ENCODE data around the gene ABR.

ABR gene

GRCh38 chr17:1032391-1032790, 147.4 kb downstream of the ABR start:
- H3K4me3 Mint-ChIP-seq, result no peak overlapping the region
- H3K27me3 Mint-ChIP-seq, result no peaks in the 10 kb centered on the region
- H3K36me3 Mint-ChIP-seq (ENCODE audit: insufficient read depth), result peaks cover 3% of the 10 kb centered on the region
- peaks cover 6% of the 10 kb centered on the region for H3K4me1 Mint-ChIP-seq
- no peak overlapping the region for H3K27ac Mint-ChIP-seq (ENCODE audit: low read depth)
- H3K9me3 Mint-ChIP-seq, result no peaks in the 10 kb centered on the region
- ATAC-seq (replicated peaks; ENCODE audit: extremely low read depth, poor library complexity, severe bottlenecking) (no peak), DNase-seq (ENCODE audit: low spot score in 2 of 2) (no peak)

DNA sequence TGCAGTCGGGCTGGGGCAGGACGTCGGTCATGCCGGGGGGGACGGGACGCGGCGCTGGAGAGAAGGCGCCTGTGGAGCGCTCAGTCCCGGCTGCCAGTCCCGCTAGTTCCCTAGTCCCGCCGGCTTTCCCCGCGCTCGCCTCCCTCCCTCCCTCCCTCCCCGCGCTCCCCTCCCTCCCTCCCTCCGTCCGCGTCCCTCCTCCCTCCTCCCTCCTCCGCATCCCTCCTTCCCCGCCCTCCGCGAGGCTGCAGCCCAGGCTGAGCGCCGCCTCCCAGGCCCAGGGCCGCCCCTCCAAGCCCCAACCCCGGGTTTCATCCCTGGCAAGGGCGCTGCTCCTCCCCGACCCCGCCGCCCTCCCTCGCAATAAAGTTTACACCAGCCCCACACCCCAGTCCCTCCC, 148.1 kb downstream of the ABR start:
- H3K9me3 Mint-ChIP-seq, result no peaks in the 10 kb centered on the region
- H3K4me1 Mint-ChIP-seq, result peaks cover 6% of the 10 kb centered on the region
- ATAC-seq (replicated peaks; ENCODE audit: extremely low read depth, poor library complexity, severe bottlenecking) (no peak), DNase-seq (ENCODE audit: low spot score in 2 of 2) (no peak)
- H3K4me3 Mint-ChIP-seq, result no peak overlapping the region
- H3K27ac Mint-ChIP-seq (ENCODE audit: low read depth), result no peak overlapping the region
- H3K27me3 Mint-ChIP-seq, result no peaks in the 10 kb centered on the region
- H3K36me3 Mint-ChIP-seq (ENCODE audit: insufficient read depth), result peaks cover 4% of the 10 kb centered on the region

- no peak for ATAC-seq (replicated peaks; ENCODE audit: extremely low read depth, poor library complexity, severe bottlenecking)
These were observed 148.9 kb downstream of the ABR start for GRCh38 chr17:1030684-1031532.

GRCh38 chr17:1029922-1030644, 149.7 kb downstream of the ABR start:
- no peaks in the 10 kb centered on the region for H3K4me1 Mint-ChIP-seq
- no peak for ATAC-seq (replicated peaks; ENCODE audit: extremely low read depth, poor library complexity, severe bottlenecking)
- H3K9me3 Mint-ChIP-seq, result no peaks in the 10 kb centered on the region
- no peak for DNase-seq (ENCODE audit: low spot score in 2 of 2)
- H3K27me3 Mint-ChIP-seq, result no peaks in the 10 kb centered on the region
- no peak overlapping the region for H3K27ac Mint-ChIP-seq (ENCODE audit: low read depth)
- H3K36me3 Mint-ChIP-seq (ENCODE audit: insufficient read depth), result peaks cover 7% of the 10 kb centered on the region
- no peak overlapping the region for H3K4me3 Mint-ChIP-seq

More at GRCh38 chr17:1030684-1031532, 148.9 kb downstream of the ABR start:
- no peaks in the 10 kb centered on the region for H3K9me3 Mint-ChIP-seq
- H3K36me3 Mint-ChIP-seq (ENCODE audit: insufficient read depth), result peaks cover 3% of the 10 kb centered on the region
- H3K27ac Mint-ChIP-seq (ENCODE audit: low read depth), result no peak overlapping the region
- no peak for DNase-seq (ENCODE audit: low spot score in 2 of 2)
- no peaks in the 10 kb centered on the region for H3K27me3 Mint-ChIP-seq
- no peaks in the 10 kb centered on the region for H3K4me1 Mint-ChIP-seq
- H3K4me3 Mint-ChIP-seq, result no peak overlapping the region

DNA sequence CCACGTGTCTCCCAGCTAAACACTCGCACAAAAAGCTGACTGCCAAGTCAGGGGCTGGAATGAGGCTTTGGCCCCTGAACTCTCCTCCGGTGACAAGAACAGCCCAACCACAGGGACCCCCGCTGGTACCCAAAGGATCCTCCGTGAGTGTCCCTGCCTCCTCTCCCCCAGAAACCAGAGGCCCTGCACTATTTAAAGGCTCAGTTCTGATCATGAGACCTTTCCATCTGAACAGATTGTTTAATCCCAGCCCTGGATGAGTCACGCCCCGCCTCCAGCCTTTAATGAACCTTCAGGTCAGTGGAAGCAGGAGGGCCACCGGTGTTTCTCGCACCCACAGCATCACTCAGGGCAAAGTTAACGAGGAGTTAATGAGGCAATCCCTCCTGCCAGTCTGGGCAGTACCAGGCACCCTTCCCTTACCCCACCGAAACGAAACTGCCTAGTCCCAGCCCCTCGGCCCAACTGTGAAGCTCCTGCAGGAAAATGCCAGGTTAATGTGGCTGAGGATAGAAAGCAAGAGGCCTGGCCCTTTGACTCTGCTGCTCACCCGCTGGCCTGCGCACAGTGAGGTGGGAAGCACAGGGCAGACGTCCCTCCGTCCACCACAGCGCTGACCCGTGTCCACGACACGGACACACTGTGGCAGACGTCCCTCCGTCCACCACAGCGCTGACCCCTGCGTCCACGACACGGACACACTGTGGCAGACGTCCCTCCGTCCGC, 150.4 kb downstream of the ABR start:
- H3K4me1 Mint-ChIP-seq, result no peaks in the 10 kb centered on the region
- H3K4me3 Mint-ChIP-seq, result no peak overlapping the region
- no peak overlapping the region for H3K27ac Mint-ChIP-seq (ENCODE audit: low read depth)
- H3K27me3 Mint-ChIP-seq, result no peaks in the 10 kb centered on the region
- peaks cover 7% of the 10 kb centered on the region for H3K36me3 Mint-ChIP-seq (ENCODE audit: insufficient read depth)
- no peaks in the 10 kb centered on the region for H3K9me3 Mint-ChIP-seq
- DNase-seq (ENCODE audit: low spot score in 2 of 2) (no peak), ATAC-seq (replicated peaks; ENCODE audit: extremely low read depth, poor library complexity, severe bottlenecking) (no peak)

- ATAC-seq (replicated peaks; ENCODE audit: extremely low read depth, poor library complexity, severe bottlenecking), result no peak
These were observed 152.7 kb downstream of the ABR start for GRCh38 chr17:1027044-1027443.

GRCh38 chr17:1026599-1026975, 153.2 kb downstream of the ABR start:
- Mint-ChIP-seq H3K4me1 (no peaks in the 10 kb centered on the region), H3K4me3 (no peak overlapping the region), H3K36me3 (ENCODE audit: insufficient read depth) (peaks cover 9% of the 10 kb centered on the region), H3K9me3 (no peaks in the 10 kb centered on the region), H3K27me3 (no peaks in the 10 kb centered on the region), H3K27ac (ENCODE audit: low read depth) (no peak overlapping the region)
- no peak for DNase-seq (ENCODE audit: low spot score in 2 of 2)
- no peak for ATAC-seq (replicated peaks; ENCODE audit: extremely low read depth, poor library complexity, severe bottlenecking)

More at GRCh38 chr17:1027044-1027443, 152.7 kb downstream of the ABR start:
- Mint-ChIP-seq H3K27me3 (no peaks in the 10 kb centered on the region), H3K4me1 (no peaks in the 10 kb centered on the region), H3K4me3 (no peak overlapping the region), H3K9me3 (no peaks in the 10 kb centered on the region), H3K36me3 (ENCODE audit: insufficient read depth) (peaks cover 9% of the 10 kb centered on the region), H3K27ac (ENCODE audit: low read depth) (no peak overlapping the region)
- no peak for DNase-seq (ENCODE audit: low spot score in 2 of 2)

DNA sequence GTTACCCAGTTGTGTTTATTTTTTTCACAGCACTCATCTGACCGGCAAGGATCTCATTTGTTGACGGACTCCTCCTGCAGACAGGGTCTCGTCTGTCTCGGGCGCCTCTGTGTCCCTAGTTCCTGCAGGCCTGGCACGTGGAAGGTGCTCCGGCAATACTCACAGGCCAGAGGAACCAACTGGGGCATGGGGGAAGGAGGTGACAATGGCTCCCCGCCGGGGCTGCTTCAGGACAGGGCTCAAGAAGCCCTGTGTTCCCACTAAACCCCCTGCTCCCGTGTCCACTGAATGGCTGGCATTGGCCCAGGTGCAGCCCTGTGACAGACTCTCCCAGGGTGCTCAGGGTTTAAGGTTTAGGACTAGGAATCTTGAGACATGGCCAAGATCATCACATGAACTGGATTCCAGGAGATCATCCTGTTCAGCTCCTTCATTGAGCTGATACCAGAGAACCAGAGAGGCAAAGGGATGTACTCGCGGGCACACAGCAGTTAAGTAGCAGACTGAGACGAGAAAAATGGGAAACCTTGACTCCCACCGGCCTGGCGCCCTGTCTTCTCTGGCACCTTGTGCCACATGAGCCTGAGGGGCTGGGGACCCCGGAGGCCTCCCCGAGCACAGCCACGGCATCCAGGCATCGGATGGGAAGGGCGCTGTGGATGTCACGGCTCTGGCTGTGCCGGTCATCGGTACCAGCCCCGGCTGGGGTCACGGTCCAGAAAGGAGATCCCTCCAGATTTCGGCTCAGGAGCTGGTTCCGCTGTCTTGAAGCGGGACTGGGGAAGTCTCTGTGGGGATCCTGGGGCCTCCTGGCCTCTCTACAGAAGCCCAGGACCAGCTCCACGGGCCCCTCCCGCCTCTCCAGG, 153.8 kb downstream of the ABR start:
- Mint-ChIP-seq H3K27me3 (no peaks in the 10 kb centered on the region), H3K9me3 (no peaks in the 10 kb centered on the region), H3K27ac (ENCODE audit: low read depth) (no peak overlapping the region), H3K4me3 (peak overlapping the region; percentile 31), H3K36me3 (ENCODE audit: insufficient read depth) (peaks cover 9% of the 10 kb centered on the region), H3K4me1 (no peaks in the 10 kb centered on the region)
- ATAC-seq (replicated peaks; ENCODE audit: extremely low read depth, poor library complexity, severe bottlenecking), result no peak
- DNase-seq (ENCODE audit: low spot score in 2 of 2), result no peak

- Mint-ChIP-seq H3K27ac (ENCODE audit: low read depth) (no peak overlapping the region), H3K4me1 (peaks cover 6% of the 10 kb centered on the region), H3K36me3 (ENCODE audit: insufficient read depth) (peaks cover 10% of the 10 kb centered on the region), H3K27me3 (no peaks in the 10 kb centered on the region), H3K4me3 (no peak overlapping the region), H3K9me3 (no peaks in the 10 kb centered on the region)
- no peak for DNase-seq (ENCODE audit: low spot score in 2 of 2)
- ATAC-seq (replicated peaks; ENCODE audit: extremely low read depth, poor library complexity, severe bottlenecking), result no peak
These were observed 155.7 kb downstream of the ABR start for GRCh38 chr17:1024076-1024475.

- ATAC-seq (replicated peaks; ENCODE audit: extremely low read depth, poor library complexity, severe bottlenecking), result no peak
- no peak overlapping the region for H3K4me3 Mint-ChIP-seq
- DNase-seq (ENCODE audit: low spot score in 2 of 2), result no peak
- peaks cover 8% of the 10 kb centered on the region for H3K36me3 Mint-ChIP-seq (ENCODE audit: insufficient read depth)
- no peaks in the 10 kb centered on the region for H3K9me3 Mint-ChIP-seq
- H3K27ac Mint-ChIP-seq (ENCODE audit: low read depth), result no peak overlapping the region
- peaks cover 7% of the 10 kb centered on the region for H3K4me1 Mint-ChIP-seq
- H3K27me3 Mint-ChIP-seq, result no peaks in the 10 kb centered on the region
These were observed 157.3 kb downstream of the ABR start for GRCh38 chr17:1022278-1023024.

DNA sequence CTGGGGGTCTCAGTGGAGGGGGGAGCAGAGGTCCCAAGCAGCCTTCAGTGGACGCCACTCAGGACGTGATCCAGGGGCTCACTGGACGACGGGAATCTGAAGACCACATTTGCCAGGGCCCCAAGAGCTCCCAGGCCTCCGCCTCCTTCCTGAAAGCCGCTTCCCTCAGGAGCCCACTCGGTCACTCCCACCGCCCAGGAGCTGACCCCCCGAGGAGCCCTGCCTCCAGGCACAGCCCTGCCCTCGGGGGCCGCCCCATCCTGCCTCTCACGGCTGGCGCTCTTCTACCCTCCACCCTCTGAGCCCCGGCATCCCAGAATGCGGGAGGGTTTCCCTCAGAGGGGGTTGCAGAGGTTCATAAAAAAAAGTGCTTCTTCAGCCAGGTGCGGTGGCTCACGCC, 158.6 kb downstream of the ABR start:
- no peaks in the 10 kb centered on the region for H3K9me3 Mint-ChIP-seq
- H3K27me3 Mint-ChIP-seq, result no peaks in the 10 kb centered on the region
- peaks cover 10% of the 10 kb centered on the region for H3K36me3 Mint-ChIP-seq (ENCODE audit: insufficient read depth)

More for the DNA sequence above, 158.6 kb downstream of the ABR start:
- Mint-ChIP-seq H3K4me1 (peaks cover 7% of the 10 kb centered on the region), H3K4me3 (no peak overlapping the region), H3K27ac (ENCODE audit: low read depth) (no peak overlapping the region)
- ATAC-seq (replicated peaks; ENCODE audit: extremely low read depth, poor library complexity, severe bottlenecking), result no peak
- DNase-seq (ENCODE audit: low spot score in 2 of 2), result no peak
